ENCODE results near the gene NFIX.

NFIX gene

GRCh38 chr19:12990853-12991252, 4.4 kb upstream of the NFIX start:
- no peak for FAIRE-seq

- no peak for FAIRE-seq
Observed at GRCh38 chr19:12991296-12991695, 4.0 kb upstream of the NFIX start.

DNA sequence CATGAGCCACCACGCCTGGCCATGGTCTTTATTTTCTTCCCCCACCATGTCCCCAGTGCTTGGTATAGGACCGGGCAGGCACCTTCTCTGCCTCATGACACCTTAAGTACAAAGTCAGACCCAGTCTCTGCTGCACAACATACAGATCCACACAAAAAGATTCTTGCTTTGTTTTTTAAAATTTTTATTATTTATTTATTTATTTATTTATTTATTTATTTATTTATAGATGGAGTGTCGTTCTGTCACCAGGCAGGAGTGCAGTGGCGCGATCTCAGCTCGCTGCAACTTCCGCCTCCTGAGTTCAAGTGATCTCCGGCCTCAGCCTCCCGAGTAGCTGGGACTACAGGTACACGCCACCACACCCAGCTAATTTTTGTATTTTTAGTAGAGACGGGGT, 2.5 kb upstream of the NFIX start:
- no peak for FAIRE-seq

GRCh38 chr19:12993562-12993961, 1.7 kb upstream of the NFIX start:
- FAIRE-seq = no peak

GRCh38 chr19:12995596-12996405, 526 bp downstream of the NFIX start:
- no peak for FAIRE-seq

DNA sequence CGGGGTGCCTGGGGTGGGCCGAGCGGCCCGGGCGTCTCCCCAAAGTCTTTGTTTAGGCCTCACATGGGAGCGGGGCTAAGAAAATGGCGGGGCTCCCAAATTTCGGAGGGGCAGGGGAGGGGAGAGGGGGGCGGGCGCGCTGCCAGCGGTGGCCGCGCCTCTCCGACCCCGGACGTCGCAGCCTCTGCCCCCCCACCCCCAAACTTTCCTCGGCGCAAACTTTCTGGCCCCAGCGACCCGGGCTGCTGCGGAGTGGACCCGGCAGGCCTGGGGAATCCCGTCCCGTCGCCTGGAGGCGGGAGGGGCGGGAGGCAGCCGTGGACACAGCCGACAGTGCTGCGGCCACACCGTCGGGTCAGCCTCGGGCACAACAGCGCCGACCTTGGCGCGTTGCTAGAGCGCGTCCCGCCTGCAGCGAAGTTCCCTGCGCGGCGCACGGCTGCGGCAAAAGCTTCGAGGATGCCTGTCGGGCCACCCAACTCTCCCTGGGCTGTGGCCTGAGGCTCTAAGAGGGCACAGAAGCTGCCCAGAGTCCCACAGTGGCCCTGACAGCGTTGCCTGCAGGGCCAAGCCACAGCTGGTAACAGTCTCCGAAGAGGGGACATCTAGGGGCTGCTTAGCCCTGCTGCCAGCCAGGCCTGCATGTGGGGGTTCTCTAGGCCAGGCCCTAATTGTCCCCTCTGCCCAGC, 1.3 kb downstream of the NFIX start:
- no peak for FAIRE-seq

GRCh38 chr19:12997179-12997966, 2.1 kb downstream of the NFIX start:
- no peak for FAIRE-seq

DNA sequence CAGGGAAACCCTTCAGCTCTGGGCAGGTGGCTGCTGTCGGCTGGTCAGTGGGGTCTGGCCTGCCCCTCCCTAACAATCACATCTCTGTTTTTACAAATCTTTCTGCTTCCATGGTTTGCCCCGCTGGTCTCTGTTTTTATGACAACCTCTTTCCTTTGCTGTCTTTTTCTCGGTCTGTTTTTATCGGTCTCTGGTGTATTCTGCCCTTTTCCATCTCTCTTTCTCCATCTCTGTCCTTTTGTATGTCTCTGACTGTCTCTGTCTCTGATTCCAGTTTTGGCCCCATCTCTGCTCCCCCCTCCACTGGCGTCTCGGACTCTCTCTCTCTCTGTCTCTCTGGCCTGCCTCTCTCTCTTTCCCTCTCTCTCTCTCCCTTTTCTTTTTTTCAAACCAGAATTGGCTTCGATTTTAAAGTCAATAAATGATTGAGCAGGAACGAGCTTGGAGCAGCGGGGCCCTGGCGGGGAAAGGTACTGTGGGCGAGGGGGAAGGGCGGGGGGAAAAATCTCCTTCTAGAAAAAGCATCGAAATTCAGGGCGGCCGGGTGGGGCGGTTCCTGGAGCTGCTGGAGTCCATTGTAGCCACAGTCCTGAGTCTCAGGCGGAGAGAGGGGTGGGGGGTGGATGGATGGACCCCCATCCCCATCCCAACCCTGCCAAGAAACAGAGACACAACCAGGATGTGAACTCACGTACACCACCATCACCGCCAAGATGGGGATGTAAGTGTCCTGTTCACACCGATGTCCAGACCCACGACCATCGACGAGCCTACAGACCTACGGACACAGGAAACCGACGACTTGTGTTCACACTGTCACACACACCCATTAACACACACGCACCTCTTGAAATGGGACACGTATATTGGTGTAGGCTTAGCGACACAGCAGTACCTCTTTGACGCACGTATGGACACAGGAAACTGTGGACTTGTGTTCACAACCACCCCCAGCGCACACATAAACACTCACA, 3.0 kb downstream of the NFIX start:
- FAIRE-seq = no peak

GRCh38 chr19:13001166-13001501, 5.9 kb downstream of the NFIX start:
- no peak for FAIRE-seq

- no peak for FAIRE-seq
Observed at GRCh38 chr19:13001502-13002165, 6.4 kb downstream of the NFIX start.

DNA sequence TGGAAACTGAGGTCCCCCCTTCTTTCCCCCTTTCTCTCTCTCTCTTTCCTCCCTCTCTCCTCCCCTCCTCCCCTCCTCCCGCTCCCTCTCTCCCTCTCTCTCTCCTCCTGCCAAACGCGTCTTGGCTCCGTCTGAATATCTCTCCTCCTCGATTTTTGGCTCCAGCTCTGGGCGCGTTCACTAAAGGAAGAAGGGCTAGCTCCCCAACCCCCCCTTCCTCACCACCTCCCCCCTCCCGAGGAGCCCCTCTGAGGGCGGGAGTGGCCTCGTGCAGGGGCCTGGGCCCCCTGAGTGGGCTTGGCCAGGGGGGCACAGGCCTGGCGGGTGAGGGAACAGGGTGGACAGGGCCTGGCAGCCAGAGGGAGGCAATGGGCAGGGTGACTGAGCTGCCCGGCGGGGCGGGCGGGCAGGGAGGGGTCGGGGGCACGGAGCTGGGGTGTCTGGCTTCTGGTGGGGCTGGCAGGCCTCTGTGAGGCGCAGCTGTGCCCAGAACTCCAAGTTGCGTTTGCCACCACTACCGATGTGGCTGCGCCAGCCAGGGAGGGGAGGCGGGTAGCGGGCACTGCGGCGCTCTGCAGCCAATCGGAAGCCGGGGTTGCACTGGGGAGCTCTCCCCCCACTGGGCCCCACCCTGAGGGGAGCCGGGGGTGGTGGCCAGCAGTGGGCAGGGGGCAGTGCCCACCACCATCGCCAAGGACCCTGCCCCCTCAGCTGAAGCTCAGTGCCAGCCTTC, 7.1 kb downstream of the NFIX start:
- FAIRE-seq = no peak

GRCh38 chr19:13003081-13003480, 7.8 kb downstream of the NFIX start:
- FAIRE-seq = no peak

DNA sequence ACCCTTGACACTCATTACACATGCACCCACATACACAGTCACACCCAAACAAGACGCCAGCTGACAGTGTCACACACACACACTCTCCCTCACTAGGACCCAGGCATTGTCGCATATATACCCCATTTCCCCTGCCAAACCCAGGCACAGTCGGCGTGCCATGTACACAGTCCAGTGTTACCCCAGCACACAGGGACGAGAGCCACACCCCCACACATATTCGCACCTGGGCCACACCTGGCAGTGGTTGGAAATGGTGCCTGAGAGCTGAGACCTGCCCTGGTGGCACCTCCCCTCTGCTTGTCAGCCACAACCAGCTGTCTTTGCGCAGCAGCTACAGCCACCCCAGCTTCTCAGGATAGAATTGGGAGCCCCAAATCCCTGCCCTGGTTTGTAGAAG, 9.0 kb downstream of the NFIX start:
- no peak for FAIRE-seq

- no peak for FAIRE-seq
Observed at GRCh38 chr19:13005253-13005652, 10.0 kb downstream of the NFIX start.

GRCh38 chr19:13005861-13006370, 10.6 kb downstream of the NFIX start:
- no peak for FAIRE-seq

DNA sequence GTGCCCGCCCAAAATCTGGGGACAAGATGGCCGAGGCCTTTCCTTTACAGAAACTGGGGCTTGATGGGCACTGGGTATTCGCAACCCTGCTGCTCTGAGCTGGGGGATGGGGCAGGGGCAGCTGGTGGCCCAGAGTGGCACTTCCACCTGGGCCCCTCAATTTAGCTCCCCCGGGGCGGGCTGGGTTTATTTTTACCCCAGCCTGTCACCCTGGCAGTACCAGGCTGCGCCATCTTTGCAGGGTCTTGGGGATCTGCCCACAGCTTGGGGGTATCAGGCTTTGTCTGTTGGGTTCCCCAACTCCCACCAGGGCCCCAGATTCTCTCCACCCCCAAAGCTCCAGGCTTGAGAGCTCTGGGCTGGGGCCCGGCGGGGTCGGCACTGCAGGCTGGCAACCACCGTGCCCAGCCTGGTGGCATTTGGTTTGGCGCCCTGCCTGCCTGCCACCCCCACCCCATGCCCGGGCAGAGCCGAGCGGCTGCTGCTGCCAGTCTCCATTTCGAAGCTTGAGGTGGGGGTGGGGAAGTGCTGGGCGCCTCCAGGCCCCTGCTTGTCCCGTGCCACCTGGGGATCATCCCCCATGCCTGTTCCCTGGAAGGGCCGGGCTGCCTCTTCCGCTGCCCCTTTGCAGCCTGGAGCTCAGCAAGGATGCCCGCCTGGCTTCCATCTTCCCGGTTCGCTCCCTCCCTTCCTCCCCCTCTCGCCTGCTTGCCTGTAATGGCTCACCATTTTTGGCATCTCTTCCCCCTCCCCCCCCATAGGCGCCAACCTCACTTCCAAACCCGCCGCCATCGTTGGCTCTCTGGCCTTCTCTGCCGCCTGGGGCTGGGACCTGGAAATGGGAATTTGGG, 11.4 kb downstream of the NFIX start:
- no peak for FAIRE-seq

- FAIRE-seq = no peak
Observed at GRCh38 chr19:13007292-13008045, 12.2 kb downstream of the NFIX start.

- no peak for FAIRE-seq
Observed at GRCh38 chr19:13008926-13009787, 13.9 kb downstream of the NFIX start.
